ENCODE results near the gene SPG11.

Gene SPG11

GRCh38 chr15:44527241-44527640 is 136.2 kb downstream of the SPG11 start:
- no peak overlapping the region for H3K4me3 ChIP-seq (ENCODE audit: low read length)
- no peaks in the 10 kb centered on the region for H3K27me3 ChIP-seq (ENCODE audit: control insufficient read depth, insufficient read depth, low read length)
- H3K36me3 ChIP-seq (ENCODE audit: control insufficient read depth, insufficient read depth, low read length): no peaks in the 10 kb centered on the region
- H3K4me1 ChIP-seq (ENCODE audit: control insufficient read depth, insufficient read depth, low read length): no peaks in the 10 kb centered on the region
- H3K9me3 ChIP-seq (ENCODE audit: control insufficient read depth, low read length): no peaks in the 10 kb centered on the region
- no peak overlapping the region for H3K9ac ChIP-seq (ENCODE audit: low read length)

GRCh38 chr15:44525018-44525417 is 138.4 kb downstream of the SPG11 start:
- Histone ChIP-seq H3K27me3 (ENCODE audit: control insufficient read depth, insufficient read depth, low read length) (no peaks in the 10 kb centered on the region), H3K9me3 (ENCODE audit: control insufficient read depth, low read length) (no peaks in the 10 kb centered on the region), H3K36me3 (ENCODE audit: control insufficient read depth, insufficient read depth, low read length) (no peaks in the 10 kb centered on the region), H3K9ac (ENCODE audit: low read length) (no peak overlapping the region), H3K4me1 (ENCODE audit: control insufficient read depth, insufficient read depth, low read length) (no peaks in the 10 kb centered on the region), H3K4me3 (ENCODE audit: low read length) (no peak overlapping the region)

- Histone ChIP-seq H3K36me3 (ENCODE audit: control insufficient read depth, insufficient read depth, low read length) (no peaks in the 10 kb centered on the region), H3K9ac (ENCODE audit: low read length) (no peak overlapping the region), H3K9me3 (ENCODE audit: control insufficient read depth, low read length) (no peaks in the 10 kb centered on the region), H3K27me3 (ENCODE audit: control insufficient read depth, insufficient read depth, low read length) (no peaks in the 10 kb centered on the region), H3K4me1 (ENCODE audit: control insufficient read depth, insufficient read depth, low read length) (no peaks in the 10 kb centered on the region), H3K4me3 (ENCODE audit: low read length) (no peak overlapping the region)
These were observed 143.9 kb downstream of the SPG11 start for GRCh38 chr15:44519537-44519936.

- no peak overlapping the region for H3K4me3 ChIP-seq (ENCODE audit: low read length)
- no peaks in the 10 kb centered on the region for H3K4me1 ChIP-seq (ENCODE audit: control insufficient read depth, insufficient read depth, low read length)
- no peak overlapping the region for H3K9ac ChIP-seq (ENCODE audit: low read length)
- no peaks in the 10 kb centered on the region for H3K9me3 ChIP-seq (ENCODE audit: control insufficient read depth, low read length)
- no peaks in the 10 kb centered on the region for H3K36me3 ChIP-seq (ENCODE audit: control insufficient read depth, insufficient read depth, low read length)
- H3K27me3 ChIP-seq (ENCODE audit: control insufficient read depth, insufficient read depth, low read length): no peaks in the 10 kb centered on the region
These were observed 147.0 kb downstream of the SPG11 start for GRCh38 chr15:44516436-44516835.

Measured in mucosa of stomach (tissue), 1 donor.